K562 (cell line): ENCODE results near the gene PACS2. TPM values are rescaled to one million over a fixed set of nuclear protein-coding genes. Genes with fewer than 3 reads are reported as not detected.
A peak's percentile ranks its signal among the peaks of the same experiment; 100 is the strongest.

Experiments used
- ATAC-seq: fragments of 200-7000 bp; cut with Tn5 transposase; 3 replicates; pipeline ENCODE4 v1.9.1; 2020; ENCODE audit warnings: moderate library complexity
- BruUV-seq: library from RNA; stranded (reverse); fragments of 400-500 nt; replicated peaks from 2 replicates; lab custom pipeline; 2021; lab: Mats Ljungman, UMichigan
- CTCF ChIA-PET: fragments of 300-600 bp; formaldehyde crosslinking; extraction: SDS; loops from one replicate; lab custom pipeline; 2021; ENCODE audit warnings: low intra/inter-chr PET ratio; lab: Yijun Ruan, JAX
- POLR2A ChIA-PET: fragments of 300-600, 350-650 bp; sonication (Branson Sonifier 250); formaldehyde crosslinking; extraction: SDS; loops from one replicate; lab custom pipeline; 2021; ENCODE audit warnings: antibody characterized with exemption, inconsistent platforms; lab: Yijun Ruan, JAX
- DNase-seq, 4 experiments: peaks; one replicate each; pipeline versions ENCODE4 v3.0.0 to v3.0.0-alpha.2; 2011 to 2018; ENCODE audit warnings: low spot score in 3 of 4, mixed read lengths in 3 of 4; ENCODE audit errors: extremely low read depth in 1 of 4
- FAIRE-seq: peaks from 2 replicates; lab custom pipeline; 2011; peaks lifted over from hg19 to GRCh38; lab: Jason Lieb, UNC
- H2AFZ ChIP-seq: 2 replicates; pipeline ENCODE4 v1.6.0; 2011; ENCODE audit warnings: low read depth, low read length, control low read depth, inconsistent platforms
- H3K27ac ChIP-seq: fragments of 200-600 bp; 3 replicates; pipeline ENCODE4 v1.8.0; 2011; ENCODE audit warnings: low read depth, mild to moderate bottlenecking, control low read depth, inconsistent platforms, low read length, moderate library complexity, mixed read lengths; ENCODE audit errors: extremely low read depth
- H3K27me3 ChIP-seq, 2 experiments: fragments of 300-600 bp in 1 of 2; 2 replicates in 1 of 2; 3 replicates in 1 of 2; pipeline versions ENCODE4 v1.6.0 to v1.8.0; 2011; ENCODE audit warnings: inconsistent platforms in 2 of 2, low read length in 2 of 2, mild to moderate bottlenecking in 1 of 2, mixed read lengths in 1 of 2, moderate library complexity in 1 of 2; ENCODE audit not compliant: control insufficient read depth in 2 of 2, insufficient read depth in 2 of 2
- H3K36me3 ChIP-seq: fragments of 300-600 bp; 3 replicates; pipeline ENCODE4 v1.8.0; 2011; ENCODE audit warnings: mild to moderate bottlenecking, low read length, inconsistent platforms; ENCODE audit not compliant: control insufficient read depth, insufficient read depth
- H3K4me1 ChIP-seq, 2 experiments: fragments of 200-600 bp in 1 of 2; replicated peaks in 1 of 2; 2 replicates in 1 of 2; 3 replicates in 1 of 2; pipeline versions ENCODE4 v1.5.1 to v1.8.0; 2011; ENCODE audit warnings: inconsistent platforms in 2 of 2, low read length in 2 of 2, mild to moderate bottlenecking in 1 of 2, mixed read lengths in 1 of 2, moderate library complexity in 1 of 2; ENCODE audit not compliant: control insufficient read depth in 2 of 2, insufficient read depth in 2 of 2
- H3K4me2 ChIP-seq: 2 replicates; pipeline ENCODE4 v1.6.1; 2011; ENCODE audit warnings: low read length, control low read depth, inconsistent platforms, mixed read lengths; ENCODE audit not compliant: insufficient read depth
- H3K4me3 ChIP-seq: fragments of 200-600 bp; sonication (generic), shearing (Covaris generic); 2 replicates; pipeline ENCODE4 v1.5.1; 2016; ENCODE audit warnings: control low read depth, inconsistent platforms
- H3K79me2 ChIP-seq: fragments of 200-600 bp; 3 replicates; pipeline ENCODE4 v1.8.0; 2011; ENCODE audit warnings: low read length, inconsistent platforms; ENCODE audit not compliant: control insufficient read depth, insufficient read depth
- H3K9ac ChIP-seq, 2 experiments: 2 replicates each; pipeline versions ENCODE4 v1.6.0 to v1.6.1; 2011; ENCODE audit warnings: low read depth in 2 of 2, low read length in 2 of 2, control low read depth in 1 of 2, inconsistent platforms in 1 of 2, mild to moderate bottlenecking in 1 of 2, mixed read lengths in 1 of 2; ENCODE audit not compliant: insufficient read depth in 1 of 2
- H3K9me1 ChIP-seq: one replicate; pipeline ENCODE4 v1.6.0; 2011; ENCODE audit warnings: inconsistent platforms, mild to moderate bottlenecking, low read length, moderate library complexity; ENCODE audit not compliant: control insufficient read depth, insufficient read depth
- H3K9me3 ChIP-seq: replicated peaks from 2 replicates; pipeline ENCODE4 v1.5.1; 2011; ENCODE audit warnings: low read depth, low read length, inconsistent platforms; ENCODE audit not compliant: control insufficient read depth, insufficient read depth
- H4K20me1 ChIP-seq: replicated peaks from 2 replicates; pipeline ENCODE4 v1.6.1; 2011; ENCODE audit warnings: low read length, inconsistent platforms, mixed read lengths; ENCODE audit not compliant: control insufficient read depth, insufficient read depth
- BRD4 ChIP-seq: fragments of 200-600 bp; sonication (generic); IDR thresholded peaks from 2 replicates; pipeline ENCODE4 v1.6.1; 2017; ENCODE audit warnings: inconsistent platforms
- CSDE1 ChIP-seq, 2 experiments: fragments of 450-650 bp; IDR thresholded peaks; 2 replicates each; pipeline ENCODE4 v1.6.1; 2016; ENCODE audit warnings: mild to moderate bottlenecking in 1 of 2
- GABPA ChIP-seq: fragments of 200-800 bp; sonication (Bioruptor generic); conservative IDR thresholded peaks from 2 replicates; pipeline ENCODE4 v1.6.1; 2016; ENCODE audit warnings: low read depth, missing genetic modification characterization, missing compliant biosample characterization
- HMG20A ChIP-seq: fragments of 450-650 bp; formaldehyde crosslinking; conservative IDR thresholded peaks from 2 replicates; pipeline ENCODE4 v1.4.0; 2020; ENCODE audit warnings: mild to moderate bottlenecking, mixed read lengths
- NR2F6 ChIP-seq: fragments of 450-650 bp; formaldehyde crosslinking; IDR thresholded peaks from 2 replicates; pipeline ENCODE4 v1.4.0; 2020; ENCODE audit warnings: mild to moderate bottlenecking
- SIX5 ChIP-seq, 2 experiments: IDR thresholded peaks; 2 replicates each; pipeline ENCODE4 v1.6.1; 2011; ENCODE audit warnings: low read length in 2 of 2, borderline replicate concordance in 1 of 2, low read depth in 1 of 2, mild to moderate bottlenecking in 1 of 2, moderate library complexity in 1 of 2; ENCODE audit not compliant: insufficient read depth in 1 of 2
- ZFP30 ChIP-seq: fragments of 250-450 bp; sonication (Bioruptor Pico); IDR thresholded peaks from 2 replicates; pipeline ENCODE4 v1.8.0; 2022; ENCODE audit warnings: moderate library complexity, mild to moderate bottlenecking, inconsistent platforms, borderline replicate concordance
- WGBS: fragments of 100-300 bp; shearing (Covaris generic); methylation state at CpG from one replicate; pipeline ENCODE4 v1.1.6; 2016; ENCODE audit warnings: low coverage, mixed read lengths; ENCODE audit not compliant: insufficient coverage; ENCODE audit errors: missing lambda C conversion rate; 5-methylcytosine and 5-hydroxymethylcytosine counted together
- in situ Hi-C: fragments of 300-500 bp; cut with MboI; formaldehyde crosslinking; loops from 4 replicates; pipeline ENCODE4 v1.15.0; 2018; ENCODE audit warnings: inconsistent platforms, mixed read lengths
- intact Hi-C: fragments of 100-400 bp; cut with micrococcal nuclease; formaldehyde crosslinking; loops from 2 replicates; pipeline ENCODE4 v1.14.2; 2022
- polyA plus RNA-seq, 8 experiments: library from polyadenylated mRNA; depleted of rRNA in 4 of 8; stranded (reverse) in 5 of 8; unstranded in 3 of 8; fragments of >200 nt; fragmentation: Nextera tagmentation in 2 of 8; fragmentation: Illumina TruSeq in 1 of 8; extraction: Ambion mirVana in 2 of 8; extraction: Trizol in 1 of 8; gene quantifications; 2 replicates each; pipeline versions ENCODE4 v1.2.1 to v1.2.3, GENCODE V29; 2011 to 2014; ENCODE audit warnings: inconsistent platforms in 1 of 8, missing spikeins in 1 of 8
- total RNA-seq, 7 experiments: library from RNA; depleted of rRNA in 6 of 7; stranded (reverse); fragments of >200 nt in 6 of 7; fragmentation: Illumina TruSeq in 2 of 7; extraction: Trizol in 2 of 7; gene quantifications; 2 replicates each; pipeline versions ENCODE4 v1.2.1 to v1.2.3, GENCODE V29; 2011 to 2021; ENCODE audit warnings: low replicate concordance in 1 of 7

Gene PACS2
- total and polyA plus RNA-seq, 9 of the 15 experiments (the other 6 are each of a cell fraction or from before 2014, with no cell fraction given) = 0.11 to 20.8 (median 9.9) TPM

DNA sequence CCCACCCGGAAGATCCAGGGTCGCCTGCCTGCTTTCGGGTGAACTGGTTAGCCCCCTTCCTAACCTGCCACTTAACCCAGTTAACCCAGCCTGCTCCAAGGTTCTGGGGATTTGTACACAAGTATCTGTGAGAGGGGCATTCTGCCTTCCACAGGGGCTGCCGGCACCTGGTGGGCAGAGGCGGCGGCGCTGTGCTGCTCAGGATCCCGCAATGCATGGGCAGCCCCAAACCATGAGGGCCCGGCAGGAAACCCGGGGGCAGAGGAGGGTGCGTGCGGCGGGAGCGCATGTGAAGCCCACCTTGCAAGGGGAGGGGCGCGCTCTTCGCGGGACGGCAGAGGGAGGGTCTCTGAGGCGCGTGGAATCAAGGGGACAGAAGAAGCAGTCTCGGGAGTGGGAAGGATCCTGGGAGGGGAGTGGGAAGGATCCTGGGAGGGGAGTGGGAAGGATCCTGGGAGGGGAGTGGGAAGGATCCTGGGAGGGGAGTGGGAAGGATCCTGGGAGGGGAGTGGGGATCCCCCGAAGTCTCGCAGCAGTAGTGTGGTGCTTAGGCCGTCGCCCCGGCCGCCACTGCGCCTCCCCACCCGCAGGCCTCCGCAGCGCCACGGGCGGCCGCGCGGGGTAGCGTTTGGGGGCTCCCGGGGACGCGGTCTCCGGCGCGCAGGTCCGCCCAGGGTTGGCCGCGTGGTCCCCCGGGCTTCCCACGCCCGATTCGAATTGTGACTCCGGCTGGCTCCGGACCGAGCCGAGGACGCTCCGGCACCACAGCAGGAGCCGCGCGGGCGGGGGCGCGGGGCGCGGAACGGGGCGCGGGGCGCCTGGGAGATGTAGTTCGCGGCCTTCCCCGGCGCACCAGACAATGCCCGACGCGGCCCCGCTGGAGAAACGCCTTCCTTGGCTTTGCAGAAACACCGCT lies 100.2 kb downstream of the PACS2 start (continued):
- TF ChIP-seq SIX5 (IDR thresholded peaks at IDR 0.05; ENCODE audit: borderline replicate concordance in 1 of 2, insufficient read depth in 1 of 2, low read depth in 1 of 2, low read length in 2 of 2) = peak; percentile 39 to 50; a peak in 3 of 4 replicates
- TF ChIP-seq CSDE1 (IDR thresholded peaks at IDR 0.05) = no peak
- TF ChIP-seq NR2F6 (CRISPR knock-in tag) = no peak
- TF ChIP-seq BRD4 = no peak
- no peak for TF ChIP-seq HMG20A (CRISPR knock-in tag)

DNA sequence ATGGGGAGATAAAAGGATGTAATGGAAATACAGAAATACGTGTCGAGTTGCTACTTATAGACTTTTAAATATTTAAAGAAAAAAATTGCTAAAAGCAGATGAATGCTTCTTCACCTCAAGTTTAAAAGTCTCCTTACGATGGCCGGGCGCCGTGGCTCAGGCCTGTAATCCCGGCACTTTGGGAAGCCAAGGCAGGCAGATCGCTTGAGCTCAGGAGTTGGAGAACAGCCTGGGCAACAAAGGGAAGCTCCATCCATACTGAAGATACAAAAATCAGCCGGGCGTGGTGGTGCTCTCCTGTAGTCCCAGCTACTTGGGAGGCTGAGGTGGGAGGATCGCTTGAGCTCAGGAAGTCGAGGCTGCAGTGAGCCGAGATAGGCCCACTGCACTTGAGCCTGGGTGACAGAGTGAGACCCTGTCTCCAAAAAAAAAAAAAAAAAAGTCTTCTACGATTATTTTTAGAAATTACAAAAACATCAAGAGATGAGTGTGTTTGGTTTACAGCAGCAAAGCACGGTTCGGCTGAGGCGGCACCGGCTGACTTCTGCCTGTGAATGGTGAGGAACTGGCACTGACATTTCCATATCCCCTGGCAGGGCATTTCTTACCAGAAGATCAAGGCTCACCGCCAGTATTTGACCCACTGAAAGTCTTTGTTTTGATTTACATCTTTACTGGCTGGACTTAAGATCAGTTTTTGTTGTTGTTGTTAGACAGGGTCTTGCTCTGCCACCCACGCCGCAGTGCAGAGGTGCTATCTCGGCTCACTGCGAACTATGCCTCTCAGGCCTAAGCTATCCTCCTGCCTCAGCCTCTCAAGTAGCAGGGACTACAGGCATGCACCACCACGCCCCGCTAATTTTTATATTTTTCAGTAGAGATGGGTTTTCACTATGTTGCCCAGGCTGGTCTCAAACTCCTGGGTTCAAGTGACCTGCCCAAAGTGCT lies 101.2 kb downstream of the PACS2 start:
- H3K79me2 ChIP-seq = peaks cover 12% of the 10 kb centered on the region
- peaks cover 3 to 50% of the 10 kb centered on the region in 2 experiments; a peak in 3 of 5 replicates for H3K4me1 ChIP-seq
- H3K27me3 ChIP-seq = peaks cover 0 to 3% of the 10 kb centered on the region in 2 experiments; a peak in 1 of 5 replicates
- no peak for FAIRE-seq
- CTCF ChIA-PET = no interaction called here
- no peaks in the 10 kb centered on the region for H3K9me3 ChIP-seq
- DNase-seq = no peak
- POLR2A ChIA-PET = no interaction called here
- peak overlapping the region; percentile 49; the same call in 1 of the 3 replicates for H3K27ac ChIP-seq
- H3K36me3 ChIP-seq = no peaks in the 10 kb centered on the region; the same call in 2 of the 3 replicates
- H3K4me3 ChIP-seq = peak overlapping the region; percentile 49
- peak overlapping the region; percentile 92 for H2AFZ ChIP-seq
- H3K4me2 ChIP-seq = peak overlapping the region; percentile 69
- 88% methylated on average over 19 of the region's 25 CpGs for WGBS
- H3K9me1 ChIP-seq = no peaks in the 10 kb centered on the region
- intact Hi-C loops (no loop called here), in situ Hi-C loops (no loop called here)
- H4K20me1 ChIP-seq = no peaks in the 10 kb centered on the region
- H3K9ac ChIP-seq = peak overlapping the region; percentile 9 to 65; a peak in 3 of 4 replicates
- no TSS peak for BruUV-seq
- ATAC-seq = no peak
- no peak for TF ChIP-seq ZFP30 (CRISPR knock-in tag)
- TF ChIP-seq GABPA (tag) = 0 out of 2 replicates have a peak, but pooled peaks have one; percentile 4
